Gastrocnemius medialis (tissue), 4 donors: ENCODE measurements around the gene UROS.

Experiments used
- CTCF ChIP-seq, 5 experiments: fragments of 450-650 bp in 3 of 5; fragments of 200-600 bp in 2 of 5; sonication (generic) in 2 of 5; IDR thresholded peaks in 4 of 5; conservative IDR thresholded peaks in 1 of 5; 1 replicate in 4 of 5; 2 replicates in 1 of 5; pipeline ENCODE4 v1.5.1; 2016 to 2019; ENCODE audit warnings: antibody characterized with exemption in 5 of 5, mild to moderate bottlenecking in 3 of 5, moderate library complexity in 3 of 5
- POLR2A ChIP-seq, 2 donors: fragments of 450-650 bp; IDR thresholded peaks; one replicate each; pipeline ENCODE4 v1.6.1; 2017; ENCODE audit warnings: antibody characterized with exemption in 2 of 2, mild to moderate bottlenecking in 2 of 2, moderate library complexity in 2 of 2

GRCh38 chr10:125824736-125825135 is 1.7 kb upstream of the UROS start:
- no peak for TF ChIP-seq POLR2A (IDR thresholded peaks at IDR 0.05)
- TF ChIP-seq CTCF (IDR thresholded peaks at IDR 0.05 in 4 of 5, conservative IDR thresholded peaks at IDR 0.05 in 1 of 5), result no peak
